ENCODE measurements around the gene TTLL9.

DNA sequence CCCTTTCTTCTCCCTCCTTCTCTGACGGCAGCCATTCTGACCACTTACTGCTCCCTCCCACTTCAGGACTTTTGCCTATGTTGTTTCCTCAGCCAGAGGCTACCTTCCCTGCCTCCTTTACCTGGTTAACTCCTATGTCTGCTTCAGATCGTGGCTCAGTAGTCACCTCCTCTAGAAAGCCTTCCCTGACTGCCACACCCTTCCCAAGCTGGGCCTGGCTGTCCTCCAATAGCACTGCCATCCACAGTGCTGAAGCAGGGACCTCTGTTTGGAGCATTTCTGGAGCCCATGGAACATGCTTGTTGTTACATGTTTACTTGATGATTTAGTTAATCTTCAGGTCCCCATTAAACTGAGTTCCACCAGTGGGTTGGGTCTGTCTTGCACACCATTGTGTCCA is 111.3 kb downstream of the TTLL9 start:
- TF ChIP-seq, protein P1, sequence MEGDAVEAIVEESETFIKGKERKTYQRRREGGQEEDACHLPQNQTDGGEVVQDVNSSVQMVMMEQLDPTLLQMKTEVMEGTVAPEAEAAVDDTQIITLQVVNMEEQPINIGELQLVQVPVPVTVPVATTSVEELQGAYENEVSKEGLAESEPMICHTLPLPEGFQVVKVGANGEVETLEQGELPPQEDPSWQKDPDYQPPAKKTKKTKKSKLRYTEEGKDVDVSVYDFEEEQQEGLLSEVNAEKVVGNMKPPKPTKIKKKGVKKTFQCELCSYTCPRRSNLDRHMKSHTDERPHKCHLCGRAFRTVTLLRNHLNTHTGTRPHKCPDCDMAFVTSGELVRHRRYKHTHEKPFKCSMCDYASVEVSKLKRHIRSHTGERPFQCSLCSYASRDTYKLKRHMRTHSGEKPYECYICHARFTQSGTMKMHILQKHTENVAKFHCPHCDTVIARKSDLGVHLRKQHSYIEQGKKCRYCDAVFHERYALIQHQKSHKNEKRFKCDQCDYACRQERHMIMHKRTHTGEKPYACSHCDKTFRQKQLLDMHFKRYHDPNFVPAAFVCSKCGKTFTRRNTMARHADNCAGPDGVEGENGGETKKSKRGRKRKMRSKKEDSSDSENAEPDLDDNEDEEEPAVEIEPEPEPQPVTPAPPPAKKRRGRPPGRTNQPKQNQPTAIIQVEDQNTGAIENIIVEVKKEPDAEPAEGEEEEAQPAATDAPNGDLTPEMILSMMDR (IDR thresholded peaks at IDR 0.05), result no peak
- TF ChIP-seq POLR2A (IDR thresholded peaks at IDR 0.05), result no peak

Measured in right lobe of liver (tissue), 4 donors.